PC-9 (cell line): ENCODE results near the gene TTBK1.

ENCODE experiments used
- CTCF ChIP-seq: fragments of 200-600 bp; sonication (generic); conservative IDR thresholded peaks from 2 replicates; pipeline ENCODE4 v1.6.1; 2017; ENCODE audit warnings: mixed run types, antibody characterized with exemption, mild to moderate bottlenecking, moderate library complexity
- EZH2 ChIP-seq: fragments of 200-600 bp; sonication (generic); IDR thresholded peaks from 2 replicates; pipeline ENCODE4 v1.8.0; 2017; ENCODE audit warnings: antibody characterized with exemption, low read depth

GRCh38 chr6:43277306-43277642, 34.0 kb downstream of the TTBK1 start:
- TF ChIP-seq CTCF: no peak
- no peak for TF ChIP-seq EZH2
